DND-41 (cell line): ENCODE data around the gene MYADM.

Experiments used
- EZH2 ChIP-seq: IDR thresholded peaks from 3 replicates; pipeline ENCODE4 v1.6.1; 2012; ENCODE audit warnings: borderline replicate concordance, low read depth, mild to moderate bottlenecking, moderate library complexity, low read length, inconsistent platforms; ENCODE audit not compliant: severe bottlenecking
- TF ChIP-seq, protein P1 (sequence below): IDR thresholded peaks from 2 replicates; pipeline ENCODE4 v1.5.1; 2012; ENCODE audit warnings: borderline replicate concordance, low read length, moderate library complexity, mild to moderate bottlenecking; ENCODE audit not compliant: poor library complexity, severe bottlenecking; ENCODE audit errors: extremely low read depth

DNA sequence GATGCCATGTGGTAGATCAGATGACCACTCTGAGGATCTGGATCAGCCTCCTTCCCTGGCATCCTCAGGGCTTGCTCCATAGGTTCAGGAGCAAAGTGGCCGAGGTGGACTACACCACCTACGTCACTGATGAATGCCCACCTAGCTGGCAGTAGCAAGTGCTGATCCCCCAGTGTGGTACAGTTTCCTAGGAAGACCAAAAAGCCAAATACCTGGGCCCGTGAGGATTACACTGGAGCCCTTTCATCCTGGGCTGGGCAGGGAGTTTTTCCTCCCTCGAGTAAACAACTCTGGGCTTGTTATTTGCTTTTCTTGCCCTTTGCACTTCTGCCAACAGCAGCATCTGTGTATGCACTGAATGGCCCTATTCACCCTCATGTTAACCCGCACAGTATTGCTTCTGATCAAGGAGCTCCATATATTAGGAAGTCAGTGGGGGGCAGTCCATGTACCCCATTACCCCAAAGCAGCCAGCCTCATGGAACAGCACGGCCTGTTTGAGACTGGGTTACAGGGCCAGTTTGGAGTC lies 3.3 kb upstream of the MYADM start:
- TF ChIP-seq EZH2: no peak
- TF ChIP-seq, protein P1, sequence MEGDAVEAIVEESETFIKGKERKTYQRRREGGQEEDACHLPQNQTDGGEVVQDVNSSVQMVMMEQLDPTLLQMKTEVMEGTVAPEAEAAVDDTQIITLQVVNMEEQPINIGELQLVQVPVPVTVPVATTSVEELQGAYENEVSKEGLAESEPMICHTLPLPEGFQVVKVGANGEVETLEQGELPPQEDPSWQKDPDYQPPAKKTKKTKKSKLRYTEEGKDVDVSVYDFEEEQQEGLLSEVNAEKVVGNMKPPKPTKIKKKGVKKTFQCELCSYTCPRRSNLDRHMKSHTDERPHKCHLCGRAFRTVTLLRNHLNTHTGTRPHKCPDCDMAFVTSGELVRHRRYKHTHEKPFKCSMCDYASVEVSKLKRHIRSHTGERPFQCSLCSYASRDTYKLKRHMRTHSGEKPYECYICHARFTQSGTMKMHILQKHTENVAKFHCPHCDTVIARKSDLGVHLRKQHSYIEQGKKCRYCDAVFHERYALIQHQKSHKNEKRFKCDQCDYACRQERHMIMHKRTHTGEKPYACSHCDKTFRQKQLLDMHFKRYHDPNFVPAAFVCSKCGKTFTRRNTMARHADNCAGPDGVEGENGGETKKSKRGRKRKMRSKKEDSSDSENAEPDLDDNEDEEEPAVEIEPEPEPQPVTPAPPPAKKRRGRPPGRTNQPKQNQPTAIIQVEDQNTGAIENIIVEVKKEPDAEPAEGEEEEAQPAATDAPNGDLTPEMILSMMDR: no peak
